A549 treated with DMSO at 1 μM for 4 hours (cell line): Measurements from ENCODE around the gene MAP7D2. TPM values are rescaled to one million over a fixed set of nuclear protein-coding genes. Genes with fewer than 3 reads are reported as not detected.

Source experiments
- total RNA-seq: library from RNA; stranded (reverse); fragments of 200-300 nt; extraction: Qiagen RNA extraction; gene quantifications from 5 replicates; pipeline ENCODE4 v1.2.3, GENCODE V29; 2022; ENCODE audit warnings: low read depth

Gene MAP7D2
- 5.3 to 7.1 TPM (median 5.7 TPM) in 5 replicates for total RNA-seq

GRCh38 chrX:20116577-20117240, at the start of gene MAP7D2:
TSS of gene MAP7D2 (minus strand) at chrX:20116907. CDS start at chrX:20116879, 28 bp downstream.

GRCh38 chrX:20141281-20142220, 24.8 kb upstream of the MAP7D2 start, which contains the start of gene EIF1AX:
TSS of gene EIF1AX (minus strand) at chrX:20141838. CDS start at chrX:20141640, 198 bp downstream.

GRCh38 chrX:19990556-19991349, 126.0 kb downstream of the MAP7D2 start, which contains the start of gene BCLAF3:
TSS of gene BCLAF3 (minus strand) at chrX:19991061. CDS start at chrX:19970264, 20,797 bp downstream.

Other genes with a start within 250 kb of the MAP7D2 start
- gene SH3KBP1, start 229.3 kb downstream of the MAP7D2 start, total RNA-seq, result 73.4 to 90.1 TPM (median 80.7 TPM) in 5 replicates
- gene BCLAF3, start 125.8 kb downstream of the MAP7D2 start, total RNA-seq, result 2.8 to 4.6 TPM (median 3.5 TPM) in 5 replicates
- gene EIF1AX, start 24.9 kb upstream of the MAP7D2 start, total RNA-seq, result 91.1 to 130 TPM (median 112 TPM) in 5 replicates
- 50.1 to 68.2 TPM (median 56.4 TPM) in 5 replicates for gene RPS6KA3, start 150.0 kb upstream of the MAP7D2 start, total RNA-seq